ENCODE results near the gene KRT80.

Gene KRT80

DNA sequence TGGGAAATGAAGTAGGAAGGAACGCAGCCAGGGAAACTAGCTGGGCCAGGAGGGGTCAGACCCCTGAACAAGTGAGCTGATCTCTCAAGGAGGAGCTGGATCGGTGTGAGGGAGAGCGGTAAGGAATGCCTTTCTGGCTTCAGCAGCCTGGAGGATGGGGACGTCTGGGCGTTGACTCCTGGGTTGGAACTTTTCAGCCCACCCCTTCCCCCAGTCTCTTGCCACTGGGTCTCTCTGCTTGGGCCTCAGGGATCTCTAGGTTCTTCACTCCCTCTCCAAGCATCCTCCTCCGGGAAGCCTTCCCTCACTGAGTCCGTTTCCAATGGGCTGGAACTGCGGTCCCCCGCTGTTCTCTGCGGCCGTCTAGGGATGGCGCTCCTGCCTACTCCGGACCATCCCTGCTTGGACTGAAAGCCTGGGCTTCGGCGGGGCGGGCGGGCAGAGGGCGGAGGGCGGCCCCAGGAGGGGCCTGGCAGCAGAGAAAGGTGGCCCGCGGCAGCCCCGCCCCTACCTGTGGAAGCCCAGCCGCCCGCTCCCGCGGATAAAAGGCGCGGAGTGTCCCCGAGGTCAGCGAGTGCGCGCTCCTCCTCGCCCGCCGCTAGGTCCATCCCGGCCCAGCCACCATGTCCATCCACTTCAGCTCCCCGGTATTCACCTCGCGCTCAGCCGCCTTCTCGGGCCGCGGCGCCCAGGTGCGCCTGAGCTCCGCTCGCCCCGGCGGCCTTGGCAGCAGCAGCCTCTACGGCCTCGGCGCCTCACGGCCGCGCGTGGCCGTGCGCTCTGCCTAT is 41.1 kb upstream of the KRT80 start, which contains the start of gene KRT7:
Gene KRT7, plus strand, starts transcription at position 570 of the 788 bp plus-strand sequence. Its CDS starts 54 bp downstream, at position 624.
- peak within 1 kb of the TSS; percentile 92 for H3K27ac ChIP-seq (ENCODE audit: low read depth, low read length)
- no peaks in the 10 kb centered on the region for H3K27me3 ChIP-seq (ENCODE audit: insufficient read depth, low read length)
- H3K18ac ChIP-seq (ENCODE audit: low read length): peak within 1 kb of the TSS; percentile 86
- H3K4me3 ChIP-seq (ENCODE audit: low read depth, low read length): peak within 1 kb of the TSS; percentile 75
- no peaks in the 10 kb centered on the region for H3K9me3 ChIP-seq (ENCODE audit: insufficient read depth, low read depth, low read length)
- H4K12ac ChIP-seq (ENCODE audit: low read depth, low read length): peak within 1 kb of the TSS; percentile 45
- H4K8ac ChIP-seq (ENCODE audit: low read depth, low read length): peak within 1 kb of the TSS; percentile 83
- H3K4ac ChIP-seq (ENCODE audit: low read depth, low read length): peak within 1 kb of the TSS; percentile 86
- peak within 1 kb of the TSS; percentile 88 for H4K91ac ChIP-seq (ENCODE audit: low read depth, low read length)
- WGBS (ENCODE audit: extremely low coverage, insufficient coverage, insufficient read length): no CpG with 5 or more reads among the region's 58 CpGs
- H2BK12ac ChIP-seq (ENCODE audit: low read length): peak within 1 kb of the TSS; percentile 78
- H2BK120ac ChIP-seq (ENCODE audit: insufficient read depth, low read length, poor library complexity): peak within 1 kb of the TSS; percentile 73
- no peak within 1 kb of the TSS for H3K23ac ChIP-seq (ENCODE audit: low read length)
- H3K79me1 ChIP-seq (ENCODE audit: low read length): peaks cover 48% of the 10 kb centered on the region
- H3K36me3 ChIP-seq (ENCODE audit: control insufficient read depth in 1 of 2, insufficient read depth in 2 of 2, low read length in 2 of 2): peaks cover 31 to 32% of the 10 kb centered on the region in 2 experiments
- peak within 1 kb of the TSS; percentile 78 for H3K9ac ChIP-seq (ENCODE audit: low read length)
- H2BK5ac ChIP-seq (ENCODE audit: low read depth, low read length, poor library complexity): peak within 1 kb of the TSS; percentile 86
- peaks cover 26% of the 10 kb centered on the region for H3K79me2 ChIP-seq (ENCODE audit: control insufficient read depth, insufficient read depth, low read length, poor library complexity)
- H3K4me2 ChIP-seq (ENCODE audit: low read length): peak within 1 kb of the TSS; percentile 81
- H2AK5ac ChIP-seq (ENCODE audit: low read length): peak within 1 kb of the TSS; percentile 31
- peak; percentile 86 to 87 for DNase-seq
- peak within 1 kb of the TSS; percentile 88 for H3K14ac ChIP-seq (ENCODE audit: low read length)
- H3K4me1 ChIP-seq (ENCODE audit: control insufficient read depth in 1 of 2, insufficient read depth in 2 of 2, low read length in 2 of 2): peaks cover 55 to 63% of the 10 kb centered on the region in 2 experiments
- H2AFZ ChIP-seq (ENCODE audit: insufficient read depth, low read length, poor library complexity): peak within 1 kb of the TSS; percentile 46

DNA sequence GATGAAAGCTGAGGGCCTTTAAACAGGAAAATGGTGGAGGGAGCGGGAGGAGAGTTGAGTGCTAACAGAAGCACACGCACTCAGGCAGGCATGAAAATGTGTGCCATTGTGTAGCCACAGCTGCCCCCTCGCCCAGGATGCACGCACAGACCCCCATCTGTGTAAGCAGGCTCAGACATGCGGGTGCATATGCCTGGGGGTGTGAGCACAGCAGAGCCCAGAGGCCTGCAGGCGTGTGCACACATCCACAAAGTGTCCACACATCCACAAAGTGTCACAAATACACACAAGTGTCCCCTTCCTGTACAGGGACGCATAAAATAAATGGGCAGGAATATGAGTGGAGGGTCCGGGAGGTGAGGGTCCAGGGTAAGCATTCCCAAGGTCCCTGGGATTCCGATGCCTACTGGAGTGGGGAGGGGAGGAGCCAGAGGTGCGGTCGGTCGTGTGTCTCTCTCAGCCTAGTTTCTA is 40.4 kb upstream of the KRT80 start:
- Histone ChIP-seq H4K12ac (ENCODE audit: low read depth, low read length) (peak overlapping the region; percentile 15), H3K36me3 (ENCODE audit: control insufficient read depth in 1 of 2, insufficient read depth in 2 of 2, low read length in 2 of 2) (peaks cover 25 to 26% of the 10 kb centered on the region in 2 experiments), H3K18ac (ENCODE audit: low read length) (peak overlapping the region; percentile 73), H3K27ac (ENCODE audit: low read depth, low read length) (peak overlapping the region; percentile 92), H4K91ac (ENCODE audit: low read depth, low read length) (peak overlapping the region; percentile 88), H2BK120ac (ENCODE audit: insufficient read depth, low read length, poor library complexity) (peak overlapping the region; percentile 73), H2AK5ac (ENCODE audit: low read length) (peak overlapping the region; percentile 31), H3K23ac (ENCODE audit: low read length) (no peak overlapping the region), H3K4me2 (ENCODE audit: low read length) (peak overlapping the region; percentile 81), H3K9ac (ENCODE audit: low read length) (peak overlapping the region; percentile 64), H3K79me1 (ENCODE audit: low read length) (peaks cover 48% of the 10 kb centered on the region), H4K8ac (ENCODE audit: low read depth, low read length) (peak overlapping the region; percentile 65), H3K4ac (ENCODE audit: low read depth, low read length) (peak overlapping the region; percentile 51), H3K9me3 (ENCODE audit: insufficient read depth, low read depth, low read length) (no peaks in the 10 kb centered on the region), H3K4me1 (ENCODE audit: control insufficient read depth in 1 of 2, insufficient read depth in 2 of 2, low read length in 2 of 2) (peaks cover 55 to 63% of the 10 kb centered on the region in 2 experiments), H2BK12ac (ENCODE audit: low read length) (peak overlapping the region; percentile 78), H3K4me3 (ENCODE audit: low read depth, low read length) (peak overlapping the region; percentile 64), H3K79me2 (ENCODE audit: control insufficient read depth, insufficient read depth, low read length, poor library complexity) (peaks cover 26% of the 10 kb centered on the region), H3K27me3 (ENCODE audit: insufficient read depth, low read length) (no peaks in the 10 kb centered on the region), H2BK5ac (ENCODE audit: low read depth, low read length, poor library complexity) (peak overlapping the region; percentile 86), H3K14ac (ENCODE audit: low read length) (peak overlapping the region; percentile 78), H2AFZ (ENCODE audit: insufficient read depth, low read length, poor library complexity) (peak overlapping the region; percentile 46)
- WGBS (ENCODE audit: extremely low coverage, insufficient coverage, insufficient read length): no CpG with 5 or more reads among the region's 12 CpGs
- DNase-seq: peak in 1 of 2 donors; percentile 92

DNA sequence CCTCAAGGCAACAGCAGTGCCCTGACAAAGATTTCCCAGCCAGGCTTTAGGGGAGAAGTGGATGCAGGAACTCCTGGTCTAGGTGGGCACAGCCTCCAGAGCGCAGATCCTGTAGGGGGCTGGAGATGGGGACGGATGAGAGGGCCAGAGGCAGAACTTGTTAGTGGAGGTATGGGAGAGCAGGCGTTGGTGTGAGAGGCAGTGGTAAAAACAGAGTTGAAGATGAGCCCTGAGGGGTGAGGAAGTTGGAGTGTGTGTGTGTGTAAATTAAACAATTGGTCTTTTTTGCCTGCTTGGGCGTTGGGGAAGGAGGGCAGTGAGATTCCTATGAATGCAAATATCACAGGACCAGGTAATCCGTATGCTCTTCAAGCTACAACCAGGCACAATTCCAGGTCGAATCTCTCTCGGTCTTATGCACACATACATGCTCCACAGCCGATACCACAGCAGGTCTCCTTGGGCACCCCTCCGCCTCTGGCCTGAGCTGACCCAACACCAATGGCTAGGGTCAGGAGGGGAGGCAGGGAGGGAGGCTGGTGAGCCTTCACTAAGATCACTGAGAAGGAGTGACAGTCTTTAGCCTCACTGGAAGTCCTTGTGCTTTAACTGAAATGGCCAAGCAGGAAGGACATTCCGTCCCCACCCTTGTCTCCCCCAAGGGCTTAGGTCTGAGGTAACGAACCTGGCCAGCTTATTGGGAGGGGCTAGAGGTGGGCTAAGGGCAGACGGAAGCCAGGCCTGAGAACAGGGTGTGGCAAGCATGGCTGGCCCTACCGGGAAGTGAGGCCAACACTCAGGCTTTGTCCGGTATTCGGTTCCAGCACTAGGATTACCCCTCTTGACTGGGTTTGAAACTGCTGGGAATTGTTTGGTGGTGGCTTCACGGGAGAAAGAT is 39.7 kb upstream of the KRT80 start:
- H3K9ac ChIP-seq (ENCODE audit: low read length): no peak overlapping the region
- peak overlapping the region; percentile 4 for H4K12ac ChIP-seq (ENCODE audit: low read depth, low read length)
- peak overlapping the region; percentile 78 for H3K14ac ChIP-seq (ENCODE audit: low read length)
- H4K91ac ChIP-seq (ENCODE audit: low read depth, low read length): peak overlapping the region; percentile 88
- peak overlapping the region; percentile 73 for H2BK120ac ChIP-seq (ENCODE audit: insufficient read depth, low read length, poor library complexity)
- peak overlapping the region; percentile 32 for H3K18ac ChIP-seq (ENCODE audit: low read length)
- H4K8ac ChIP-seq (ENCODE audit: low read depth, low read length): peak overlapping the region; percentile 65
- WGBS (ENCODE audit: extremely low coverage, insufficient coverage, insufficient read length): no CpG with 5 or more reads among the region's 16 CpGs
- H2AFZ ChIP-seq (ENCODE audit: insufficient read depth, low read length, poor library complexity): peak overlapping the region; percentile 46
- no peaks in the 10 kb centered on the region for H3K27me3 ChIP-seq (ENCODE audit: insufficient read depth, low read length)
- peaks cover 53 to 59% of the 10 kb centered on the region in 2 experiments for H3K4me1 ChIP-seq (ENCODE audit: control insufficient read depth in 1 of 2, insufficient read depth in 2 of 2, low read length in 2 of 2)
- peaks cover 48% of the 10 kb centered on the region for H3K79me1 ChIP-seq (ENCODE audit: low read length)
- H3K79me2 ChIP-seq (ENCODE audit: control insufficient read depth, insufficient read depth, low read length, poor library complexity): peaks cover 26% of the 10 kb centered on the region
- peak; percentile 90 to 92 for DNase-seq
- H3K27ac ChIP-seq (ENCODE audit: low read depth, low read length): peak overlapping the region; percentile 92
- H3K4ac ChIP-seq (ENCODE audit: low read depth, low read length): peak overlapping the region; percentile 51
- H2BK12ac ChIP-seq (ENCODE audit: low read length): peak overlapping the region; percentile 58
- H2BK5ac ChIP-seq (ENCODE audit: low read depth, low read length, poor library complexity): peak overlapping the region; percentile 86
- H3K4me3 ChIP-seq (ENCODE audit: low read depth, low read length): no peak overlapping the region
- H2AK5ac ChIP-seq (ENCODE audit: low read length): peak overlapping the region; percentile 26
- H3K4me2 ChIP-seq (ENCODE audit: low read length): peak overlapping the region; percentile 81
- no peaks in the 10 kb centered on the region for H3K9me3 ChIP-seq (ENCODE audit: insufficient read depth, low read depth, low read length)
- H3K23ac ChIP-seq (ENCODE audit: low read length): no peak overlapping the region
- peaks cover 19% of the 10 kb centered on the region in 2 experiments for H3K36me3 ChIP-seq (ENCODE audit: control insufficient read depth in 1 of 2, insufficient read depth in 2 of 2, low read length in 2 of 2)

All from trophoblast cell (in vitro differentiated cells and primary cell).